T-cell (primary cell): ENCODE measurements around the gene XIST. TPM values are rescaled to one million over a fixed set of nuclear protein-coding genes. Genes with fewer than 3 reads are reported as not detected.
"Not testable (repeated sequence)": the region's sequence is repeated elsewhere in the genome, so short reads cannot be mapped to it uniquely, and the experiment has no call there.

Experiments
- ATAC-seq, 4 experiments: fragments of 200-7000 bp in 3 of 4; fragments of 150-1000 bp in 1 of 4; cut with Tn5 transposase; replicated peaks in 1 of 4; 1 replicate in 3 of 4; 2 replicates in 1 of 4; pipeline ENCODE4 v1.10.0; 2021; ENCODE audit warnings: moderate library complexity in 3 of 4, mild to moderate bottlenecking in 2 of 4, moderate number of reproducible peaks in 1 of 4
- CTCF ChIA-PET, 2 donors: fragments of 300-600 bp; sonication (Branson Sonifier 250); formaldehyde crosslinking; loops; one replicate each; lab custom pipeline; 2022; ENCODE audit warnings: antibody characterized with exemption in 2 of 2; lab: Charles Lee
- POLR2A ChIA-PET, 2 donors: fragments of 300-600 bp; sonication (Branson Sonifier 250); formaldehyde crosslinking; loops; one replicate each; lab custom pipeline; 2022; ENCODE audit warnings: antibody characterized with exemption in 2 of 2; lab: Charles Lee
- DNase-seq, 35 experiments: peaks; one replicate each; pipeline versions ENCODE4 v3.0.0 to v3.0.0-alpha.2; 2013 to 2023
- H3K27ac ChIP-seq: one replicate; pipeline ENCODE4 v1.5.1; 2013; ENCODE audit warnings: low read length
- H3K27me3 ChIP-seq, 2 experiments: replicated peaks in 1 of 2; 1 replicate in 1 of 2; 2 replicates in 1 of 2; pipeline versions ENCODE4 v1.6.1 to v1.7.0; 2013; ENCODE audit warnings: low read length in 1 of 2, mixed read lengths in 1 of 2; ENCODE audit not compliant: control insufficient read depth in 2 of 2, insufficient read depth in 2 of 2; ENCODE audit errors: extremely low read depth in 1 of 2
- H3K36me3 ChIP-seq, 2 donors: 1 replicate in 1 of 2; 2 replicates in 1 of 2; pipeline versions ENCODE4 v1.6.1 to v1.7.0; 2013; ENCODE audit warnings: low read length in 1 of 2; ENCODE audit not compliant: control insufficient read depth in 2 of 2, insufficient read depth in 1 of 2; ENCODE audit errors: extremely low read depth in 1 of 2
- H3K4me1 ChIP-seq, 2 experiments: 1 replicate in 1 of 2; 2 replicates in 1 of 2; pipeline versions ENCODE4 v1.6.1 to v1.7.0; 2013; ENCODE audit warnings: low read length in 2 of 2, mixed read lengths in 1 of 2; ENCODE audit not compliant: insufficient read depth in 2 of 2, control insufficient read depth in 1 of 2; ENCODE audit errors: extremely low read depth in 1 of 2
- H3K4me3 ChIP-seq, 2 donors: 1 replicate in 1 of 2; 2 replicates in 1 of 2; pipeline versions ENCODE4 v1.5.1 to v1.7.0; 2013; ENCODE audit warnings: mild to moderate bottlenecking in 2 of 2, low read length in 1 of 2, moderate library complexity in 1 of 2; ENCODE audit not compliant: control insufficient read depth in 1 of 2; ENCODE audit errors: extremely low read depth in 1 of 2
- H3K9me3 ChIP-seq: 2 replicates; pipeline ENCODE4 v1.7.0; 2013
- H3K27ac Mint-ChIP-seq, 2 donors: one replicate each; pipeline ENCODE4 v1.8.0; 2020 to 2021; ENCODE audit warnings: mild to moderate bottlenecking in 2 of 2, mixed read lengths in 2 of 2
- H3K27me3 Mint-ChIP-seq, 2 donors: one replicate each; pipeline ENCODE4 v1.8.0; 2021 to 2022; ENCODE audit warnings: mixed read lengths in 2 of 2
- H3K36me3 Mint-ChIP-seq: one replicate; pipeline ENCODE4 v1.8.0; 2021; ENCODE audit warnings: mixed read lengths
- H3K4me1 Mint-ChIP-seq, 3 donors: one replicate each; pipeline ENCODE4 v1.8.0; 2020 to 2022; ENCODE audit warnings: mixed read lengths in 3 of 3, mild to moderate bottlenecking in 1 of 3
- H3K4me3 Mint-ChIP-seq, 3 donors: one replicate each; pipeline ENCODE4 v1.8.0; 2020 to 2022; ENCODE audit warnings: mild to moderate bottlenecking in 3 of 3, mixed read lengths in 3 of 3, moderate library complexity in 3 of 3
- H3K9me3 Mint-ChIP-seq, 3 donors: one replicate each; pipeline ENCODE4 v1.8.0; 2020 to 2022; ENCODE audit warnings: mixed read lengths in 3 of 3
- WGBS: methylation state at CpG from one replicate; pipeline ENCODE4 v1.1.5; 2013; ENCODE audit warnings: missing lambda C conversion rate; ENCODE audit not compliant: insufficient coverage; 5-methylcytosine and 5-hydroxymethylcytosine counted together
- total RNA-seq, 35 experiments: library from RNA in 6 of 35; stranded (reverse) in 6 of 35; fragments of 120-200 nt in 1 of 35; gene quantifications; one replicate each; pipeline versions ENCODE4 v1.2.1 to v1.2.4 and lab custom pipeline; 2013 to 2026

The XIST gene
- total RNA-seq, result 100 to 1,000 TPM in 2 of 5 donors, 1 to 10 TPM in 1, under 1 TPM in 2; 0.58 to 481 (median 1.2) TPM
- 0.83 TPM for total RNA-seq (2013)
- 0 to 575 (median 0.25) reads per million in 29 experiments for total RNA-seq (lab: John Stamatoyannopoulos, UW)

GRCh38 chrX:73852467-73852866 is at the start of gene XIST:
Gene XIST (minus strand): TSS chrX:73852714.
- Histone ChIP-seq H3K4me1 (peaks cover 0 to 2% of the 10 kb centered on the region in 2 experiments), H3K36me3 (no peaks in the 10 kb centered on the region), H3K9me3 (no peaks in the 10 kb centered on the region), H3K27me3 (no peaks in the 10 kb centered on the region), H3K4me3 (peak within 1 kb of the TSS in 1 of 2 donors; percentile 89), H3K27ac (no peak within 1 kb of the TSS)
- Mint-ChIP-seq H3K27me3 (no peaks in the 10 kb centered on the region), H3K9me3 (no peaks in the 10 kb centered on the region), H3K4me1 (peaks cover 0 to 28% (median 21%) of the 10 kb centered on the region in 3 donors), H3K27ac (peak within 1 kb of the TSS in 1 of 2 donors; percentile 97), H3K36me3 (no peaks in the 10 kb centered on the region), H3K4me3 (peak within 1 kb of the TSS in 2 of 3 donors; percentile 92)
- ChIA-PET POLR2A (interaction anchor here in 1 of 2 donors (0.5 kb wide), 1 partner anchor 104 kb away, joined by 3 read pairs; no protein-coding TSS in a partner anchor), CTCF (interaction anchor here in 1 of 2 donors (1.0 kb wide), 1 partner anchor 259 kb away, joined by 3 read pairs; no protein-coding TSS in a partner anchor)
- WGBS, result 87% methylated on average over 3 of the region's 8 CpGs
- peak in 15 of 35 experiments; percentile 50 to 82 (median 70) for DNase-seq
- peak in 2 of 4 experiments; percentile 21 to 24 for ATAC-seq

GRCh38 chrX:73898315-73898714 is 45.8 kb upstream of the XIST start:
- H3K9me3 Mint-ChIP-seq, result peaks cover 5 to 11% (median 6%) of the 10 kb centered on the region in 3 donors
- H3K4me3 Mint-ChIP-seq, H3K27me3 ChIP-seq, H3K4me3 ChIP-seq, H3K27ac ChIP-seq, H3K36me3 ChIP-seq, H3K27ac Mint-ChIP-seq, ATAC-seq, H3K4me1 ChIP-seq, POLR2A ChIA-PET, H3K36me3 Mint-ChIP-seq, DNase-seq, CTCF ChIA-PET, H3K9me3 ChIP-seq, H3K4me1 Mint-ChIP-seq: not testable (repeated sequence)
- H3K27me3 Mint-ChIP-seq, result peaks cover 2 to 13% of the 10 kb centered on the region in 2 donors
- no CpG with 5 or more reads among the region's 3 CpGs for WGBS

GRCh38 chrX:73892515-73893090 is 40.1 kb upstream of the XIST start:
- POLR2A ChIA-PET, H3K36me3 Mint-ChIP-seq, H3K36me3 ChIP-seq, H3K4me3 ChIP-seq, H3K27me3 ChIP-seq, H3K9me3 ChIP-seq, H3K27me3 Mint-ChIP-seq, CTCF ChIA-PET, H3K27ac ChIP-seq, H3K4me1 ChIP-seq: not testable (repeated sequence)
- peak in 1 of 4 experiments; percentile 60 for ATAC-seq
- Mint-ChIP-seq H3K9me3 (peaks cover 6 to 11% (median 8%) of the 10 kb centered on the region in 3 donors), H3K4me1 (peaks cover 9 to 20% (median 14%) of the 10 kb centered on the region in 3 donors), H3K27ac (peak overlapping the region in 1 of 2 donors; percentile 48), H3K4me3 (peak overlapping the region in 2 of 3 donors; percentile 60 to 70)
- peak in 21 of 35 experiments; percentile 0 to 64 (median 36) for DNase-seq
- WGBS, result 0% methylated on average over 1 of the region's 14 CpGs

GRCh38 chrX:73882260-73882659 is 29.7 kb upstream of the XIST start:
- CTCF ChIA-PET, H3K36me3 Mint-ChIP-seq: not testable (repeated sequence)
- peaks cover 0 to 14% (median 10%) of the 10 kb centered on the region in 3 donors for H3K9me3 Mint-ChIP-seq

GRCh38 chrX:73877687-73878086 is 25.2 kb upstream of the XIST start:
- H3K4me3 Mint-ChIP-seq, result no peak overlapping the region
- ChIA-PET POLR2A (no interaction called here), CTCF (interaction anchor here in 1 of 2 donors (0.5 kb wide), 1 partner anchor 11 kb away, joined by 3 read pairs; no protein-coding TSS in a partner anchor)
- H3K27ac ChIP-seq, result no peak overlapping the region
- H3K36me3 ChIP-seq, result no peaks in the 10 kb centered on the region
- no peaks in the 10 kb centered on the region for H3K36me3 Mint-ChIP-seq
- ATAC-seq (no peak), DNase-seq (no peak)
- peaks cover 3 to 23% of the 10 kb centered on the region in 2 donors for H3K27me3 Mint-ChIP-seq
- H3K4me1 ChIP-seq, result no peaks in the 10 kb centered on the region
- peaks cover 0 to 3% of the 10 kb centered on the region in 2 experiments for H3K27me3 ChIP-seq
- H3K9me3 Mint-ChIP-seq, result peaks cover 0 to 14% (median 10%) of the 10 kb centered on the region in 3 donors
- H3K4me3 ChIP-seq, result no peak overlapping the region
- no peak overlapping the region for H3K27ac Mint-ChIP-seq
- H3K9me3 ChIP-seq, result peaks cover 4% of the 10 kb centered on the region
- H3K4me1 Mint-ChIP-seq, result no peaks in the 10 kb centered on the region

More at GRCh38 chrX:73882260-73882659, 29.7 kb upstream of the XIST start:
- WGBS, result 78% methylated on average over 3 of the region's 24 CpGs
- H3K27me3 Mint-ChIP-seq, result peaks cover 4 to 13% of the 10 kb centered on the region in 2 donors
- H3K27me3 ChIP-seq, DNase-seq, H3K4me3 ChIP-seq, H3K4me1 ChIP-seq, H3K4me1 Mint-ChIP-seq, H3K9me3 ChIP-seq, H3K27ac ChIP-seq, H3K27ac Mint-ChIP-seq, ATAC-seq, POLR2A ChIA-PET, H3K36me3 ChIP-seq, H3K4me3 Mint-ChIP-seq: not testable (repeated sequence)

GRCh38 chrX:73876911-73877310 is 24.4 kb upstream of the XIST start:
- ChIA-PET CTCF (no interaction called here), POLR2A (no interaction called here)
- Mint-ChIP-seq H3K4me1 (peaks cover 3 to 8% (median 3%) of the 10 kb centered on the region in 3 donors), H3K27me3 (peaks cover 3 to 23% of the 10 kb centered on the region in 2 donors), H3K9me3 (peaks cover 0 to 14% (median 10%) of the 10 kb centered on the region in 3 donors), H3K4me3 (no peak overlapping the region), H3K27ac (no peak overlapping the region), H3K36me3 (no peaks in the 10 kb centered on the region)
- DNase-seq (no peak), ATAC-seq (no peak)
- no peak overlapping the region for H3K27ac ChIP-seq
- H3K4me3 ChIP-seq, result no peak overlapping the region
- no peaks in the 10 kb centered on the region for H3K36me3 ChIP-seq
- H3K4me1 ChIP-seq, result peaks cover 0 to 2% of the 10 kb centered on the region in 2 experiments
- H3K27me3 ChIP-seq, result peaks cover 0 to 3% of the 10 kb centered on the region in 2 experiments
- peaks cover 4% of the 10 kb centered on the region for H3K9me3 ChIP-seq
- 100% methylated on average over 1 of the region's 2 CpGs for WGBS
